D721Med (cell line): ENCODE data around the gene NANOS1.
A peak's percentile ranks its signal among the peaks of the same experiment; 100 is the strongest.
"Not testable (repeated sequence)": the region's sequence is repeated elsewhere in the genome, so short reads cannot be mapped to it uniquely, and the experiment has no call there.

Experiments
- DNase-seq: peaks from one replicate; pipeline ENCODE4 v3.0.0; 2011; ENCODE audit warnings: low spot score; ENCODE audit not compliant: insufficient read length
- FAIRE-seq: peaks from 2 replicates; lab custom pipeline; 2011; peaks lifted over from hg19 to GRCh38; lab: Jason Lieb, UNC
- TF ChIP-seq, protein P1 (sequence below): IDR thresholded peaks from 2 replicates; pipeline ENCODE4 v1.5.1; 2012; ENCODE audit warnings: mild to moderate bottlenecking, control low read depth; ENCODE audit not compliant: insufficient read depth; ENCODE audit errors: missing control alignments

Gene NANOS1

DNA sequence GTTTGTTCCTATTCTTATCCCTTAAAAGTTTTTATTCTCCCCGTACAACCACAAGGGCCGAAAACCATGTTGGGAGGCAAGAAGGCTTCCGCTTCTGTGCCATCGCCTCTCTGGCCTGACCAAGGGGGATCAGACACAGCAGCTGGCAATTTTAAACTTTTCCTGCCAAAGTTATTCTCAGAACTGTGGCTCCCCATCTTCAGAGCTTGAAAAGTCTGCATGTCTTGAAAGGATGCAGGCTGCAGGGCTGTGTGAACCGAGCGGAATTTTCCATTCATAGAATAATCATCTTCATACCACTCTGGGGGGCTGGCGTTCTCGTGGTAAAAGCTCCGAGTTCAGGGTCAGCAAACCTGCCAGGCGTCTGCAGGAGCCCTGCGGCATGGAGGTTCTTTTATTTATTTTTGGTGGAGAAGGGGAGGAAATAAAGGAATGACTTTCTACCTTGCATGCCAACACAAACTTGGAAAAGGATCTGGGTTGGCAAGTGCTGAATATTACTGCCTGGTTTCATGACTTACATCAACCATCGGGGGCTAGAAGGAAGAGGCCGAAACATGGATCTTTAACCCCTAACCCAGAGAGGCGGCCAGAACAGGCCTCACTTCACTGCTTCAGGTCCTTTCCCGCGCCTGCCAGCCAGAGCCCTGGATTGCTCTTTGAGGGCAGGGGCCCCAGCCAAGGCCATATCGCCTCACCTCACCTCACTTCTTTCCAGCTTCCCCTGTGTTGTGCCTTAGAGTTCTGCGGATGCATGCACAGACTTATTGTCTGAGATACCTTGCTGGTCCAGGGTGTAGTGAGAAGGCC is 3.0 kb upstream of the NANOS1 start:
- TF ChIP-seq, protein P1, sequence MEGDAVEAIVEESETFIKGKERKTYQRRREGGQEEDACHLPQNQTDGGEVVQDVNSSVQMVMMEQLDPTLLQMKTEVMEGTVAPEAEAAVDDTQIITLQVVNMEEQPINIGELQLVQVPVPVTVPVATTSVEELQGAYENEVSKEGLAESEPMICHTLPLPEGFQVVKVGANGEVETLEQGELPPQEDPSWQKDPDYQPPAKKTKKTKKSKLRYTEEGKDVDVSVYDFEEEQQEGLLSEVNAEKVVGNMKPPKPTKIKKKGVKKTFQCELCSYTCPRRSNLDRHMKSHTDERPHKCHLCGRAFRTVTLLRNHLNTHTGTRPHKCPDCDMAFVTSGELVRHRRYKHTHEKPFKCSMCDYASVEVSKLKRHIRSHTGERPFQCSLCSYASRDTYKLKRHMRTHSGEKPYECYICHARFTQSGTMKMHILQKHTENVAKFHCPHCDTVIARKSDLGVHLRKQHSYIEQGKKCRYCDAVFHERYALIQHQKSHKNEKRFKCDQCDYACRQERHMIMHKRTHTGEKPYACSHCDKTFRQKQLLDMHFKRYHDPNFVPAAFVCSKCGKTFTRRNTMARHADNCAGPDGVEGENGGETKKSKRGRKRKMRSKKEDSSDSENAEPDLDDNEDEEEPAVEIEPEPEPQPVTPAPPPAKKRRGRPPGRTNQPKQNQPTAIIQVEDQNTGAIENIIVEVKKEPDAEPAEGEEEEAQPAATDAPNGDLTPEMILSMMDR: no peak
- no peak for FAIRE-seq
- no peak for DNase-seq

DNA sequence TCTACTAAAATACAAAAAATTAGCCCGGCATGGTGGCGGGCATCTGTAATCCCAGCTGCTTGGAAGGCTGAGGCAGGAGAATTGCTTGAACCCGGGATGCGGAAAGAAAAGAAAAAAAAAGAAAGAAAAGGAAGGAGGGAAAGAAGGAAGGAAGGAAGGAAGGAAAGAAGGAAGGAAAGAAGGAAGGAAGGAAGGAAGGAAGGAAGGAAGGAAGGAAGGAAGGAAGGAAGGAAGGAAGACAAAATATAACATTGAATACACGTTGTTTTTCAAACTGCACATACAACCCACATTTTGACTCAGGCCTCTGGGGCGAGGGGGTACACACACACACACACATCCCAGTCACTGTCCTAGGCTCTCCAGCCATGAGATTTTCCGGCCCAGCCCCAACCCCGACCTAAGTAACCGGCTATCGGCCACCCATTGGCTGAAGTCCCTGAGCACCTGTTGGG is 1.0 kb upstream of the NANOS1 start:
- not testable (repeated sequence) for DNase-seq, FAIRE-seq

DNA sequence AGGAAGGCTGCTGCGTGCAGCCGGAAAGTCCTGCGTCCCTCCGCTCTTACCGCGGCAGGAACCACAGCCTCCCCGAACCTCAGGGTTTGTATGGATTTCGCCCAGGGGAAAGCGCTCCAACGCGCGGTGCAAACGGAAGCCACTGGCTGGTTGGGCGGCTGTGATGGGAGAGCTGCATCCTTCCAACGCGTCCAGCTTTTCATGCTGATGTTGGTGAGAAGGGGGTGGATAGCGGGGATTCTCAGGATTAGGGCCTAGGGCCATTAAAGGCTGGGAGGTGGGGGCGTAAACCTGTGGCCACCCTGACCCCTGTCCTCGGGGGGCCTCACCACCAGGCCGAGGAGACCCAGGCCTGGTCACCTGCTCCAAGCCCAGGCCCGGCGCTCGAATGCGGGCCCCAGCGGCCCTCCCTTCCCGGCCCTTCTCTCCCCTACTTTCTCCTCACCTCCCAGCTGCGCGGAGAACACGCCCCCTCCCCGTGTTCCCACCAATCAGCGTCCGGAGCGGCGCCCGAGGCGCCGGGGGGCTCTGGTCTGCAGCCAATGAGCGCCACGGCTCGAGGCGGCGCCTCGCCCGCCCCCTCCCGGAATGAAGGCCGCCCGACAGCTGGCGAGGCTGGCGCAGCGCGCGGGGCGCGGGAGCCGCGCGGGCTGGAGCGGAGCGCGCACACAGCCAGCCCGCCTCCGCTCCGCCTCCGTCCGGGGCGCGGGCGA is 458 bp upstream of the NANOS1 start:
- FAIRE-seq (no peak), DNase-seq (peak; percentile 82)
- TF ChIP-seq, protein P1: no peak

DNA sequence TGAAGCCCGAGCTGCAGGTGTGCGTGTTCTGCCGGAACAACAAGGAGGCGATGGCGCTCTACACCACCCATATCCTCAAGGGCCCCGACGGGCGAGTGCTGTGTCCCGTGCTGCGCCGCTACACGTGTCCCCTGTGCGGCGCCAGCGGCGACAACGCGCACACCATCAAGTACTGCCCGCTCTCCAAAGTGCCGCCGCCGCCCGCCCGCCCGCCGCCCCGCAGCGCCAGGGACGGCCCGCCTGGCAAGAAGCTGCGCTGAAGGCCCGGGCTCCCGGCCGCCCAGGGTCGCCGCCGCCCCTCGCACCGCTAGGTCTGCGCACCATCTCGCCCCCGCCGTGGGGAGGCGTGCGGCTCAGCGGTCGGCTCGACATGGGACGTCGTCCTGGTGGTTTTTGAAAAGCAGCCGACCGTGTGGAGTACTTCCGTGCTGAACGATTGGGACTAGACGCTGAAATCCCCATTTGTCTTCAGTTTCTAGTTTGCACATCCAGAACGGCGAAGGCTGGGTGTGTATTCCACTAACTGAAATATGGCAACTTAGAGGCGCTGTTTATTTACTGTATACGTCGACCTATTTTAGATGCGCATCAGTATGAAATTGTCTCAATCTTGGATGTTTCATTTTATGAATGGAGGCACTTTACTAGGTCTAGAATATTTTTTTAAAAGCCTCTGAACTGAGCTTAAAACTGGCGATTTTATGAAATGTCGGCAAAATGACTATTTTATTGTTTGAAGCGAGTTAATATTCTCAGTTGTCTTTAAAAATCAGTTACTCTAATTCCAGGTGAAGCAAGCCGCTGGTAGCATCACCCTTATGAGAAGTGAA is 1.1 kb downstream of the NANOS1 start:
- TF ChIP-seq, protein P1: no peak
- FAIRE-seq: no peak
- DNase-seq: no peak

DNA sequence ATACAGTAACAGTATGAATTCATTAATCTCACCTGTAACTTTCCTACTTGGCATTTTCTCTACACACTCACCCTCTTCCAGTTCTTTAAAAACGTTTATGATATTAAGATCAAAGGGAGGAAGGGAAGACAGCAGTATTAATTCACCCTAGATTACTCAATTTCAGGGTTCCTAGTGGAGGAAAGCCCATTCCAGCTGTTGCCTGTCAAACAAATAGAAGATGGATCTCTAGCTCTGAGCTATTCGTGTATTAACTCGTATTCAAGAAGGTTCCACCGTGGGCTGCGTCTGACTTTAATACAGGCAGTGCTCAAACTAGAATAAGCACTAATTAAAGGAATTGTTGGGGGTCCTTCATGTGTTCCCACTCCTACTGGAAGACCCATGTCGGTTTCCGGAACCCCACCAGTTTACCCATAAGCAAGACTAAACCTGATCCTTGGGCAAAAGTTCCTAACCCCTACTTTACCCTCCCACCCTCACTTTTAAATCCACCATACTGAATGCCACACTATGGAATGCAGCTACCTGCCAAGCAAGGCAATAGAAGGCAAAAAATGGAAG is 2.1 kb downstream of the NANOS1 start:
- no peak for FAIRE-seq
- TF ChIP-seq, protein P1: no peak
- DNase-seq: no peak

DNA sequence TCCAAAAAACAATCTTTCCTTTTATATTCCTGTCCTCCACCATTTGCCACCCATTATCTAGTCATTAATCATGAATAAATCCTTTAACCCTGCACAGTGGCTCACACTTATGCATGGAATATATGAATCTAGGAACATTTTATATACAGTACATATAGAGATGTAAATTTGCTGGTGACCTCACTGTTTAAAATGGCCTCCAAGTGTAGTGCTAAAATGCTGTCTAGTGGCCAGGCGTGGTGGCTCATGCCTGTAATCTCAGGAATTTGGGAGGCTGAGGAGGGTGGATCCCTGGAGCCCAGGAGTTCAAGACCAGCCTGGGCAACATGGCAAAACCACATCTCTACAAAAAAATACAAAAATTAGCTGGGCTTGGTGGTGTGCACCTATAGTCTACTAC is 9.6 kb downstream of the NANOS1 start:
- FAIRE-seq: no peak
- DNase-seq: no peak
- TF ChIP-seq, protein P1: no peak

DNA sequence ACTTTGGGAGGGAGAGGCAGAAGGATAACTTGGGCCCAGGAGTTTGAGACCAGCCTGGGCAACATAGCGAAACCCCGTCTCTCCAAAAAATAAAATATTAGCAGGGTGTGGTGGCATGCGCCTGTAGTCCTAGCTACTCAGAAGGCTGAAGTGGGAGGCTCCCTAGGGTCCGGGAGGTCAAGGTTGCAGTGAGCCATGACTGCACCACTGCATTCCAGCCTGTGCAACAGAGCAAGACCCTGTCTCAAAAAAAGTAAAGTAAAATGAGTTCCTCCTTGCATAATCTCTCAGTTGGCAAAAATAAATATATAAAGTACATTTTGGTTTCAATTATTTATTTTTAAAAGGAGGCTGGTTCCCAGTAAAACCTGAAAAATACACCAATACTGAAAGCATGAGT is 11.8 kb downstream of the NANOS1 start:
- TF ChIP-seq, protein P1: no peak
- DNase-seq (no peak), FAIRE-seq (no peak)
